CD14-positive monocyte (primary cell): ENCODE measurements around the gene CDH12. TPM values are rescaled to one million over a fixed set of nuclear protein-coding genes. Genes with fewer than 3 reads are reported as not detected.

Experiments
- DNase-seq, 3 donors: peaks; one replicate each; pipeline ENCODE4 v3.0.0-alpha.2; 2011 to 2022
- H2AFZ ChIP-seq: 2 replicates; pipeline ENCODE4 v1.6.0; 2012; ENCODE audit warnings: mild to moderate bottlenecking, low read depth, low read length, inconsistent platforms; ENCODE audit not compliant: insufficient read depth, poor library complexity, severe bottlenecking
- H3K27ac ChIP-seq, 2 donors: 1 replicate in 1 of 2; 2 replicates in 1 of 2; pipeline ENCODE4 v1.5.1; 2012 to 2013; ENCODE audit warnings: low read length in 2 of 2, control low read depth in 1 of 2, inconsistent platforms in 1 of 2, low read depth in 1 of 2, mild to moderate bottlenecking in 1 of 2
- H3K27me3 ChIP-seq, 2 donors: one replicate each; pipeline versions ENCODE4 v1.6.0 to v1.6.1; 2011 to 2013; ENCODE audit warnings: low read length in 2 of 2; ENCODE audit not compliant: control insufficient read depth in 2 of 2, insufficient read depth in 2 of 2
- H3K36me3 ChIP-seq, 2 donors: replicated peaks in 1 of 2; 1 replicate in 1 of 2; 2 replicates in 1 of 2; pipeline versions ENCODE4 v1.5.1 to v1.6.1; 2012 to 2013; ENCODE audit warnings: low read length in 2 of 2, control low read depth in 1 of 2, inconsistent platforms in 1 of 2, mild to moderate bottlenecking in 1 of 2; ENCODE audit not compliant: insufficient read depth in 2 of 2, control insufficient read depth in 1 of 2
- H3K4me1 ChIP-seq, 2 donors: 1 replicate in 1 of 2; 2 replicates in 1 of 2; pipeline versions ENCODE4 v1.5.1 to v1.6.1; 2012 to 2013; ENCODE audit warnings: low read length in 2 of 2, control low read depth in 1 of 2, inconsistent platforms in 1 of 2, mild to moderate bottlenecking in 1 of 2, moderate library complexity in 1 of 2; ENCODE audit not compliant: insufficient read depth in 2 of 2, control insufficient read depth in 1 of 2
- H3K4me2 ChIP-seq: replicated peaks from 2 replicates; pipeline ENCODE3; 2012; ENCODE audit warnings: low read length, moderate library complexity, mild to moderate bottlenecking; ENCODE audit not compliant: poor library complexity, severe bottlenecking; ENCODE audit errors: extremely low read depth
- H3K4me3 ChIP-seq, 3 experiments: fragments of 200-600 bp in 1 of 3; sonication (generic) in 1 of 3; replicated peaks in 1 of 3; 1 replicate in 2 of 3; 2 replicates in 1 of 3; pipeline ENCODE4 v1.5.1; 2011 to 2013; ENCODE audit warnings: low read length in 3 of 3, mild to moderate bottlenecking in 3 of 3, control low read depth in 2 of 3, low read depth in 2 of 3, inconsistent platforms in 1 of 3, moderate library complexity in 1 of 3
- H3K79me2 ChIP-seq: 2 replicates; pipeline ENCODE4 v1.6.0; 2012; ENCODE audit warnings: mild to moderate bottlenecking, control low read depth, inconsistent platforms, low read length, moderate library complexity; ENCODE audit not compliant: insufficient read depth
- H3K9ac ChIP-seq: 2 replicates; pipeline ENCODE4 v1.6.0; 2017; ENCODE audit warnings: low read length, mild to moderate bottlenecking; ENCODE audit not compliant: insufficient read depth, poor library complexity, severe bottlenecking
- H3K9me3 ChIP-seq, 2 donors: replicated peaks in 1 of 2; 1 replicate in 1 of 2; 2 replicates in 1 of 2; pipeline versions ENCODE4 v1.5.1 to v1.6.1; 2012 to 2013; ENCODE audit warnings: low read length in 2 of 2, control low read depth in 1 of 2; ENCODE audit not compliant: control insufficient read depth in 1 of 2, insufficient read depth in 1 of 2
- H4K20me1 ChIP-seq: 2 replicates; pipeline ENCODE4 v1.6.0; 2012; ENCODE audit warnings: mild to moderate bottlenecking, low read length, control low read depth, moderate library complexity; ENCODE audit not compliant: insufficient read depth
- H3K27ac Mint-ChIP-seq, 7 donors: one replicate each; pipeline ENCODE4 v1.8.0; 2020; ENCODE audit warnings: mild to moderate bottlenecking in 7 of 7, mixed read lengths in 7 of 7, moderate library complexity in 6 of 7, inconsistent platforms in 2 of 7
- H3K27me3 Mint-ChIP-seq, 3 donors: one replicate each; pipeline ENCODE4 v1.8.0; 2021 to 2022; ENCODE audit warnings: low read depth in 3 of 3, mild to moderate bottlenecking in 3 of 3, mixed read lengths in 3 of 3, moderate library complexity in 3 of 3, inconsistent platforms in 1 of 3
- H3K36me3 Mint-ChIP-seq, 2 donors: one replicate each; pipeline ENCODE4 v1.8.0; 2020; ENCODE audit warnings: mixed read lengths in 2 of 2, inconsistent platforms in 1 of 2, mild to moderate bottlenecking in 1 of 2
- H3K4me1 Mint-ChIP-seq: one replicate; pipeline ENCODE4 v1.8.0; 2020; ENCODE audit warnings: mild to moderate bottlenecking, mixed read lengths
- H3K4me3 Mint-ChIP-seq, 2 donors: one replicate each; pipeline ENCODE4 v1.8.0; 2020; ENCODE audit warnings: mild to moderate bottlenecking in 2 of 2, mixed read lengths in 2 of 2, moderate library complexity in 1 of 2
- H3K9me3 Mint-ChIP-seq, 7 donors: one replicate each; pipeline ENCODE4 v1.8.0; 2020 to 2022; ENCODE audit warnings: mixed read lengths in 7 of 7, mild to moderate bottlenecking in 6 of 7, moderate library complexity in 6 of 7, inconsistent platforms in 2 of 7
- CTCF ChIP-seq: fragments of 200-600 bp; IDR thresholded peaks from one replicate; pipeline ENCODE4 v1.8.0; 2022; ENCODE audit warnings: antibody characterized with exemption, mild to moderate bottlenecking
- WGBS: methylation state at CpG from one replicate; pipeline ENCODE4 v1.1.5; 2013; ENCODE audit warnings: missing lambda C conversion rate; ENCODE audit not compliant: insufficient coverage; 5-methylcytosine and 5-hydroxymethylcytosine counted together
- intact Hi-C, 2 donors: fragments of 100-400 bp; cut with micrococcal nuclease; formaldehyde crosslinking; loops; one replicate each; pipeline versions ENCODE4 v1.15.0 to v1.15.1; 2023
- polyA plus RNA-seq, 3 donors: library from polyadenylated mRNA; depleted of rRNA in 1 of 3; unstranded in 2 of 3; stranded (reverse) in 1 of 3; fragments of 300-500 nt in 2 of 3; fragments of >200 nt in 1 of 3; fragmentation: Illumina TruSeq in 2 of 3; gene quantifications; 1 replicate in 2 of 3; 2 replicates in 1 of 3; pipeline ENCODE4 v1.2.3, GENCODE V29; 2012 to 2021

Gene CDH12
- polyA plus RNA-seq, 3 donors: not detected

- DNase-seq: no peak
- Mint-ChIP-seq H3K27me3 (no peaks in the 10 kb centered on the region), H3K36me3 (no peaks in the 10 kb centered on the region), H3K27ac (no peak overlapping the region), H3K4me1 (no peaks in the 10 kb centered on the region), H3K9me3 (peaks cover 0 to 1% (median 0%) of the 10 kb centered on the region in 7 donors), H3K4me3 (no peak overlapping the region)
- WGBS: 92% methylated on average over 2 of the region's 2 CpGs
- Histone ChIP-seq H3K79me2 (no peaks in the 10 kb centered on the region), H3K27ac (no peak overlapping the region), H3K4me3 (no peak overlapping the region), H2AFZ (no peak overlapping the region), H3K9me3 (peaks cover 0 to 4% of the 10 kb centered on the region in 2 donors), H3K9ac (no peak overlapping the region), H3K36me3 (no peaks in the 10 kb centered on the region), H3K4me2 (no peak overlapping the region), H3K4me1 (no peaks in the 10 kb centered on the region), H4K20me1 (no peaks in the 10 kb centered on the region), H3K27me3 (no peaks in the 10 kb centered on the region)
- no peak for TF ChIP-seq CTCF
- intact Hi-C loops: no loop called here
Measured at GRCh38 chr5:22053195-22053594, 799.9 kb downstream of the CDH12 start.

DNA sequence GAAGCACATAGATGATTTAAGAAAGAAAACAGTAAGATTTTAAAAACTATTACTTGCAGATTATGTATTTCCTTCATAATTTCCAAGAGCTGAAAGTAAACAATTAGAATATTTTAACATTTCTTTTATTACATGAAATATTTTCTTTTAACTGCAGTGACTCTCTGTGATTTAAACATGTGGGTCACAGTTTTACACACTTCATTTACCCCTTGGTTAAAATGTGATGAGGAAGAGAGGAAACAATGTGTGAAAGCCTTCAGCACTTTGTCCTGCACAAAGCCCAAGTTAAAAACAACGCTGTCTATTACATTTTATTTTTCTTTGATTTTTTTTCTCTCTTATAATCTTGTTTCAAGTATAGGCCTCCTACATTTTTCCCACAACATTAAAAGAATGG, 801.3 kb downstream of the CDH12 start:
- no peak for TF ChIP-seq CTCF
- Histone ChIP-seq H3K9ac (no peak overlapping the region), H3K4me2 (no peak overlapping the region), H2AFZ (no peak overlapping the region), H3K4me1 (no peaks in the 10 kb centered on the region), H3K36me3 (no peaks in the 10 kb centered on the region), H3K79me2 (no peaks in the 10 kb centered on the region), H3K27me3 (no peaks in the 10 kb centered on the region), H3K9me3 (no peaks in the 10 kb centered on the region), H4K20me1 (no peaks in the 10 kb centered on the region), H3K27ac (no peak overlapping the region), H3K4me3 (no peak overlapping the region)
- no peak overlapping the region for H3K27ac Mint-ChIP-seq
- H3K4me1 Mint-ChIP-seq: no peaks in the 10 kb centered on the region
- no peaks in the 10 kb centered on the region for H3K27me3 Mint-ChIP-seq
- no peak for DNase-seq
- H3K36me3 Mint-ChIP-seq: no peaks in the 10 kb centered on the region
- no peak overlapping the region for H3K4me3 Mint-ChIP-seq
- intact Hi-C loops: no loop called here
- no CpG with 5 or more reads among the region's 1 CpG for WGBS
- peaks cover 0 to 2% (median 0%) of the 10 kb centered on the region in 7 donors for H3K9me3 Mint-ChIP-seq
